Adrenal gland (tissue), 5 donors: ENCODE results near the gene EYS.

ENCODE experiments used
- CTCF ChIP-seq, 6 experiments: fragments of 450-650 bp in 4 of 6; fragments of 200-600 bp in 2 of 6; sonication (generic) in 1 of 6; IDR thresholded peaks; 1 replicate in 5 of 6; 2 replicates in 1 of 6; pipeline versions ENCODE4 v1.5.1 to v1.8.0; 2016 to 2021; ENCODE audit warnings: antibody characterized with exemption in 6 of 6, mild to moderate bottlenecking in 2 of 6, moderate library complexity in 1 of 6
- POLR2A ChIP-seq, 2 donors: fragments of 450-650 bp; IDR thresholded peaks; one replicate each; pipeline ENCODE4 v1.6.1; 2017; ENCODE audit warnings: antibody characterized with exemption in 2 of 2, mild to moderate bottlenecking in 2 of 2, moderate library complexity in 1 of 2
- donor health status: DM: no; HTN: no; CAD: no.

- no peak for TF ChIP-seq CTCF (IDR thresholded peaks at IDR 0.05)
- no peak for TF ChIP-seq POLR2A (IDR thresholded peaks at IDR 0.05)
These were observed 661.2 kb downstream of the EYS start for GRCh38 chr6:65045801-65046200.
